ENCODE measurements around the gene MRPS10.

DNA sequence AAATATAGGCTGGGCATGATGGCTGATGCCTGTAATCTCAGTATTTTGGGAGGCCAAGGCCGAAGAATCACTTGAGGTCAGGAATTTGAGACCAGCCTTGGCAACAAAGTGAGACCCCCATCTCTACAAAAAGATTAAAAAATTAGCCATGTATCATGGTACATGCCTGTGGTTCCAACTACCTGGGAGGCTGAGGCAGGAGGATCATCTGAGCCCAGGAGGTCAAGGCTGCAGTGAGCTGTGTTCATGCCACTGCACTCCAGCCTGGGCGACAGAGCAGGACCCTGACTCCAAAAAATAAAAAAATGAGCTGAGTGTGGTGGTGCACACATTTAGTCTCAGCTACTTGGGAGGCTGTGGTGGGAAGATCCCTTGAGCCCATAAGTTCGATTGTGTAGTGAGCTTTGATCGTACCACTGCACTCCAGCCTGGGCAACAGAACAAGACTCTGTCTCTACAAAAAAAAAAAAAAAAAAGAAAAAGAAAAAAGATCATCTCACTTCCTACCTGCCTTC is 12.8 kb downstream of the MRPS10 start:
- TF ChIP-seq, protein P1, sequence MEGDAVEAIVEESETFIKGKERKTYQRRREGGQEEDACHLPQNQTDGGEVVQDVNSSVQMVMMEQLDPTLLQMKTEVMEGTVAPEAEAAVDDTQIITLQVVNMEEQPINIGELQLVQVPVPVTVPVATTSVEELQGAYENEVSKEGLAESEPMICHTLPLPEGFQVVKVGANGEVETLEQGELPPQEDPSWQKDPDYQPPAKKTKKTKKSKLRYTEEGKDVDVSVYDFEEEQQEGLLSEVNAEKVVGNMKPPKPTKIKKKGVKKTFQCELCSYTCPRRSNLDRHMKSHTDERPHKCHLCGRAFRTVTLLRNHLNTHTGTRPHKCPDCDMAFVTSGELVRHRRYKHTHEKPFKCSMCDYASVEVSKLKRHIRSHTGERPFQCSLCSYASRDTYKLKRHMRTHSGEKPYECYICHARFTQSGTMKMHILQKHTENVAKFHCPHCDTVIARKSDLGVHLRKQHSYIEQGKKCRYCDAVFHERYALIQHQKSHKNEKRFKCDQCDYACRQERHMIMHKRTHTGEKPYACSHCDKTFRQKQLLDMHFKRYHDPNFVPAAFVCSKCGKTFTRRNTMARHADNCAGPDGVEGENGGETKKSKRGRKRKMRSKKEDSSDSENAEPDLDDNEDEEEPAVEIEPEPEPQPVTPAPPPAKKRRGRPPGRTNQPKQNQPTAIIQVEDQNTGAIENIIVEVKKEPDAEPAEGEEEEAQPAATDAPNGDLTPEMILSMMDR (IDR thresholded peaks at IDR 0.05; ENCODE audit: extremely low read depth in 1 of 2, insufficient read depth in 1 of 2, low read depth in 1 of 2, low read length in 2 of 2): no peak
- TF ChIP-seq POLR2A (IDR thresholded peaks at IDR 0.05; ENCODE audit: low read depth, low read length): no peak
- TF ChIP-seq, protein P2, sequence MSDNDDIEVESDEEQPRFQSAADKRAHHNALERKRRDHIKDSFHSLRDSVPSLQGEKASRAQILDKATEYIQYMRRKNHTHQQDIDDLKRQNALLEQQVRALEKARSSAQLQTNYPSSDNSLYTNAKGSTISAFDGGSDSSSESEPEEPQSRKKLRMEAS (IDR thresholded peaks at IDR 0.05; ENCODE audit: insufficient read depth, insufficient read length): no peak
- TF ChIP-seq POLR2AphosphoS5 (IDR thresholded peaks at IDR 0.05; ENCODE audit: insufficient read depth, low read depth, low read length): no peak
- no peak for TF ChIP-seq EZH2 (IDR thresholded peaks at IDR 0.05; ENCODE audit: borderline replicate concordance, low read depth, low read length, severe bottlenecking)
- TF ChIP-seq JUN (IDR thresholded peaks at IDR 0.05; ENCODE audit: borderline replicate concordance, insufficient read depth, insufficient read length, low read depth): no peak
- no peak for TF ChIP-seq GATA2 (IDR thresholded peaks at IDR 0.05; ENCODE audit: insufficient read depth, insufficient read length, low read depth, low read length)
